Uterus (tissue), 2 donors: ENCODE results near the gene P2RX4.

ENCODE experiments used
- POLR2A ChIP-seq, 2 donors: fragments of 450-650 bp; IDR thresholded peaks; one replicate each; pipeline ENCODE4 v1.6.1; 2016; ENCODE audit warnings: antibody characterized with exemption in 2 of 2, mild to moderate bottlenecking in 1 of 2, moderate library complexity in 1 of 2
- TF ChIP-seq, protein P1 (sequence below), 4 experiments: fragments of 200-600 bp in 2 of 4; fragments of 450-650 bp in 2 of 4; sonication (generic) in 2 of 4; IDR thresholded peaks; one replicate each; pipeline ENCODE4 v1.5.1; 2016 to 2019; ENCODE audit warnings: antibody characterized with exemption in 4 of 4, mild to moderate bottlenecking in 2 of 4, moderate library complexity in 1 of 4

DNA sequence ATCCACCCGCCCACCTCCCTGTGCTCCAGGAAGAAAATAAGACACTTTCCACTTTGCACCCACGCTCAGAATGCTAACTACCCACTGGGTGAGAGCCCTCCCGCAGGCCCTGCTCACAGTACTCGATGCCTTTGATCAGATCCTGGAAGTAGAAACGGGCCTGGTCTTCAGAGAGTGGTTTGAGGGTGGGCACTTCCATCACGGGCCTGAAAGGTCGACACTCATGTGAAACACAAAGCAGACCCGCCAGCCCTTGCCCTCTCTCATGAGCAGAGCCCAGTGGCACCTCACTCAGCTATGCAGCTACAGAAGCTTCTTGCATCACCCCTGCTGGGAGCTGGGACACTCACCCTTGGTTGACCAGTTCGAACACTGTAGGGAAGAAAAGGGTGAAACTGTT, 45.5 kb downstream of the P2RX4 start:
- TF ChIP-seq, protein P1, sequence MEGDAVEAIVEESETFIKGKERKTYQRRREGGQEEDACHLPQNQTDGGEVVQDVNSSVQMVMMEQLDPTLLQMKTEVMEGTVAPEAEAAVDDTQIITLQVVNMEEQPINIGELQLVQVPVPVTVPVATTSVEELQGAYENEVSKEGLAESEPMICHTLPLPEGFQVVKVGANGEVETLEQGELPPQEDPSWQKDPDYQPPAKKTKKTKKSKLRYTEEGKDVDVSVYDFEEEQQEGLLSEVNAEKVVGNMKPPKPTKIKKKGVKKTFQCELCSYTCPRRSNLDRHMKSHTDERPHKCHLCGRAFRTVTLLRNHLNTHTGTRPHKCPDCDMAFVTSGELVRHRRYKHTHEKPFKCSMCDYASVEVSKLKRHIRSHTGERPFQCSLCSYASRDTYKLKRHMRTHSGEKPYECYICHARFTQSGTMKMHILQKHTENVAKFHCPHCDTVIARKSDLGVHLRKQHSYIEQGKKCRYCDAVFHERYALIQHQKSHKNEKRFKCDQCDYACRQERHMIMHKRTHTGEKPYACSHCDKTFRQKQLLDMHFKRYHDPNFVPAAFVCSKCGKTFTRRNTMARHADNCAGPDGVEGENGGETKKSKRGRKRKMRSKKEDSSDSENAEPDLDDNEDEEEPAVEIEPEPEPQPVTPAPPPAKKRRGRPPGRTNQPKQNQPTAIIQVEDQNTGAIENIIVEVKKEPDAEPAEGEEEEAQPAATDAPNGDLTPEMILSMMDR (IDR thresholded peaks at IDR 0.05) = no peak
- TF ChIP-seq POLR2A (IDR thresholded peaks at IDR 0.05) = no peak
